Measurements from ENCODE around the gene SPCS1. TPM values are rescaled to one million over a fixed set of nuclear protein-coding genes. Genes with fewer than 3 reads are reported as not detected.

SPCS1 gene
- total RNA-seq, 4 donors from 2014 or later, result 65.8 to 138 (median 123) TPM

DNA sequence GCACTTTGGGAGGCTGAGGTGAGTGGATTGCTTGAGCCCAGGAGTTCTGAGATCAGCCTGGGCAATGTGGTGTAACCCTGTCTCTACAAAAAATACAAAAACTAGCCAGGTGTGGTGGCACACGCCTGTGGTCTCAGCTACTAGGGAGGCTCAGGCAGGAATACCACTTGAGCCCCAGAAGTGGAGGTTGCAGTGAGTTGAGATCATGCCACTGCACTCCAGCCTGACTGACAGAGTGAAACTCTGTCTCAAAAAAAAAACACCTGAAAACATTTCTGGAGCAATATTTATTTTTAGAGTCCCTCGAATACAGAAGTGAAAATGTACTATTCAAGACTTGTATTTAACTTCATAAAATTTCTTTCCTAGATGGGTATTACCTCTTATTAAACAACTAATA, 4.6 kb downstream of the SPCS1 start:
- H3K27ac ChIP-seq, result no peak overlapping the region
- WGBS, 2 donors, result 71 to 75% methylated on average over 2 of the region's 2 CpGs
- no peak for DNase-seq
- no peaks in the 10 kb centered on the region for H3K27me3 ChIP-seq
- peaks cover 0 to 46% (median 0%) of the 10 kb centered on the region in 3 donors for H3K36me3 ChIP-seq
- H3K9me3 ChIP-seq, result no peaks in the 10 kb centered on the region
- H3K4me3 ChIP-seq, result no peak overlapping the region
- TF ChIP-seq, protein P1, sequence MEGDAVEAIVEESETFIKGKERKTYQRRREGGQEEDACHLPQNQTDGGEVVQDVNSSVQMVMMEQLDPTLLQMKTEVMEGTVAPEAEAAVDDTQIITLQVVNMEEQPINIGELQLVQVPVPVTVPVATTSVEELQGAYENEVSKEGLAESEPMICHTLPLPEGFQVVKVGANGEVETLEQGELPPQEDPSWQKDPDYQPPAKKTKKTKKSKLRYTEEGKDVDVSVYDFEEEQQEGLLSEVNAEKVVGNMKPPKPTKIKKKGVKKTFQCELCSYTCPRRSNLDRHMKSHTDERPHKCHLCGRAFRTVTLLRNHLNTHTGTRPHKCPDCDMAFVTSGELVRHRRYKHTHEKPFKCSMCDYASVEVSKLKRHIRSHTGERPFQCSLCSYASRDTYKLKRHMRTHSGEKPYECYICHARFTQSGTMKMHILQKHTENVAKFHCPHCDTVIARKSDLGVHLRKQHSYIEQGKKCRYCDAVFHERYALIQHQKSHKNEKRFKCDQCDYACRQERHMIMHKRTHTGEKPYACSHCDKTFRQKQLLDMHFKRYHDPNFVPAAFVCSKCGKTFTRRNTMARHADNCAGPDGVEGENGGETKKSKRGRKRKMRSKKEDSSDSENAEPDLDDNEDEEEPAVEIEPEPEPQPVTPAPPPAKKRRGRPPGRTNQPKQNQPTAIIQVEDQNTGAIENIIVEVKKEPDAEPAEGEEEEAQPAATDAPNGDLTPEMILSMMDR (IDR thresholded peaks at IDR 0.05), result no peak
- no peak for TF ChIP-seq POLR2A (IDR thresholded peaks at IDR 0.05)
- intact Hi-C loops (cut with DNase I), result no loop called here
- peaks cover 11 to 28% (median 11%) of the 10 kb centered on the region in 3 donors for H3K4me1 ChIP-seq

DNA sequence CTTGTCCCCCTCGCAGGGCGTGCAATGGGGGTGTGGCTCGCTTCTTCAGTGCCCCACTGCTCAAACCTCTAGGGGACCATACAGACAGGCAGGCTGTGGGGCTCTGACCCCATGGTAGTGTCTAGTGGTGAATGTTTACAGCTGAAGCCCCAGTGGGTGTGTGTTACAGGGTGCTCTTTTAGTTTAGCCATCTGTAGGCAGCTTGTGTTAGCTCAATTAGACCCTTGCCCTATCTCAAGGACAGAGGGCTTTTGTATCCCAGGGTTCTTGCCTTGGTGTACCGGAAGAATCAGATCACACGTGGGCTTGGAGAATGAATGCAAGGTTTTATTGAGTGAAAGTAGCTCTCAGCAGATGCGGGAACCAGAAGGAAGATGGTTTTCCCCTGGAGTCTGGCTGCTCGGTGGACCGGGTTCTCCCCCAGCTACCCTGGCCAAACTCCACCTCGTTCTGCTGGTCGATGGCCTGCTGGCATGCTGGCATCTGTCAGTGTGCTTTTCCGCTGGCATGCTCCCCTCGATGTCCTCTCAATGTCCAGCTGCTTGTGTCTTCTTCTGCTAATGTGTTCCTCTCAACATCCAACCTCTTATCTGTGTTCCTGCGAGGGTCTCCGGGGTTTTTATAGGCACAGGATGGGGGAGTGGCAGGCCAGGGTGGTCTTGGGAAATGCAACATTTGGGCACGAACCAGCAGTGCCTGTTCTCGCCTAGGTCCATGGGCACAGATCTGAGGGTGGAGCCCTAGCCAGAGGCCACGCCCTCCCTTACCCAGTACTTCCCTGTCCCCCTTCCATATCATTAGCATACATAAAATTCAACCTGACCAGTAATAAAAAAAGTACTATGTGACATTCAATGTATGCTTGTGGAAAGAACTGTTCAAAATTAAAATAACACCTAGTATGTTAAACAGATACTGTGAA, 6.6 kb downstream of the SPCS1 start:
- peaks cover 0 to 43% (median 0%) of the 10 kb centered on the region in 3 donors for H3K36me3 ChIP-seq
- TF ChIP-seq, protein P1 (IDR thresholded peaks at IDR 0.05), result no peak
- TF ChIP-seq POLR2A (IDR thresholded peaks at IDR 0.05), result no peak
- no peaks in the 10 kb centered on the region for H3K27me3 ChIP-seq
- WGBS, 2 donors, result 88 to 96% methylated on average over 12 to 16 of the region's 17 CpGs
- DNase-seq, result no peak
- H3K9me3 ChIP-seq, result no peaks in the 10 kb centered on the region
- H3K27ac ChIP-seq, result no peak overlapping the region
- intact Hi-C loops (cut with DNase I), result no loop called here
- H3K4me1 ChIP-seq, result peaks cover 2 to 15% (median 3%) of the 10 kb centered on the region in 3 donors
- H3K4me3 ChIP-seq, result no peak overlapping the region

DNA sequence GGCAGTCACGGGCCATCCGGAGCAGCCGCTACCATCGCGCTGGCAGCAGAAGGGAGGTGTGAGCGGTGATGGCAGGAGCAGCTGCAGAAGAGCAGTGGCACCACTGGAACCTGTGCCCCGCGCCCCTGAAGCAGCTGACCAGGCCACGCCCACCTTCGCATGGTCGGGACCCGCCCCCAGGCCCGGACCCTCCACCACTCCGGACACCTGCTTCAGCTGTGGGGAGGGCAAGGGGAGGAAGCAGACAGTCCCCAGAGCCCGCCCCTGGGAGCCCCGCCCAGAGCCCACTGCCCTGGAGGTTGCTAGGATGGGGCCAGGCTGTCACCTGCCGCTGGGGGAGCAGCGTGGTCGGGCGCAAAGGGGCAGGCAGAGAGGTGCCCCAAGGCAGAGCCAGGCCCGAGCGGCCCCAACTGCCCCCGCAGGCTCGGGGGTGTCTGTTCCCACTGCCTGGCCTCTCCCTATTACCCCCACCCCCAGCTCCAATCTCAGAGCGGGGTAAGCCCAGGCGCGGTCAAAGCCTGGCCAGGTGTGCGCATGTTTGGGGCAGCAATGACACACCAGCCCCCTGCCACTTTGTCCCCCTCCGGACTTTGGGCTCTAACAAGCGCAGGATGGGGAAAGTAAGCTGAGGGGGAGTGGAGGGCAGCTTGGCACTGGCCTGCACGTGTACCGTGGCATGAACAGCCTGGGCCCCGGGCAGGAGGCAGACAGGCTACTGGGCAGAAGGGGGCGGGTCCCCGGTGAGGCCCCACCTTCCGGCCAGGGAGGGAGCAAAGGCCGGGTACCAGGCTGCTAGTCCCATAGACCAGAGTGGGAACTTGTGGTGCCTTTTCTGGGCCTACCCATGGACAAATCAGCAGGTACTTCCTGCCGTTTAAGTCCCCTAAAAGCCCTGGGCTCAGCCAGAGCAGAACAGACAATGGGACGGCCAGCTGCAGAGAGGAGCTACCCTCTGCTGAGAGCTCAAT, 8.7 kb downstream of the SPCS1 start:
- DNase-seq, result no peak
- intact Hi-C loops (cut with DNase I), result no loop called here
- H3K4me1 ChIP-seq, result peaks cover 0 to 8% (median 0%) of the 10 kb centered on the region in 3 donors

DNA sequence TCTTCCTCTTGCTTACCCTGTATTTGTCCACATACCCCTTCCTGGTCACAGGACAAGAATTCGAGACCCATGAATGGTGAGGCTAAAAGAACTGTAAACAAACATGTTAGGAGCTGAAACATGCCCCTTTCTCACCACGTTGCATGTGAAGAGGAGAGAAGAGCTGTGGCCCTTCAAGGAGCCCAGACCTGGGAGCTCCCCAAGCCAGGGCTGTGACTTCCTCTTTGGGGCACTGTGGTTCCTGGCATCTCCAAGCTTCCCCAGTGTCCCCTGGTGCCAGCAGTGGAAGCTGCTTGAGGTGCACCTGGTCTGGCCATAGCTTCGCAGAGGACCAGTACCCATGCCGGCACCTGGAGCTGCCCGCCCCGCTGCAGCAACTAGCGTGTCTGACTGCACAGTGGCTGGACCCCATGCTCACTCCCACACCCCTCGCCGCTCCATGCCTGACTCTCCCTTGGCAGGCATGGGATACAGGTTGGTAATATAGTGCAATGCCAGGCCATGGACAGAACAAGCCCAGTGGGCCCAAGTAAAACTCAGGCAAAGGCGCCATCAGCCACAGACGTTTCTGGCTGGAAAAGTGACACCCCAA, 9.9 kb downstream of the SPCS1 start:
- 50 to 100% methylated on average over 1 to 2 of the region's 11 CpGs for WGBS, 2 donors

More for the DNA sequence above, 8.7 kb downstream of the SPCS1 start:
- H3K27ac ChIP-seq, result no peak overlapping the region
- H3K9me3 ChIP-seq, result no peaks in the 10 kb centered on the region
- no peak overlapping the region for H3K4me3 ChIP-seq
- WGBS, 2 donors, result 57 to 66% methylated on average over 7 to 9 of the region's 39 CpGs
- peaks cover 0 to 38% (median 0%) of the 10 kb centered on the region in 3 donors for H3K36me3 ChIP-seq
- H3K27me3 ChIP-seq, result no peaks in the 10 kb centered on the region
- TF ChIP-seq POLR2A (IDR thresholded peaks at IDR 0.05), result no peak
- TF ChIP-seq, protein P1 (IDR thresholded peaks at IDR 0.05), result no peak

More for the DNA sequence above, 9.9 kb downstream of the SPCS1 start:
- no peak overlapping the region for H3K27ac ChIP-seq
- no peaks in the 10 kb centered on the region for H3K27me3 ChIP-seq
- H3K9me3 ChIP-seq, result no peaks in the 10 kb centered on the region
- peaks cover 0 to 34% (median 0%) of the 10 kb centered on the region in 3 donors for H3K36me3 ChIP-seq
- H3K4me3 ChIP-seq, result no peak overlapping the region
- no peak for TF ChIP-seq POLR2A (IDR thresholded peaks at IDR 0.05)
- TF ChIP-seq, protein P1 (IDR thresholded peaks at IDR 0.05), result no peak
- no peak for DNase-seq
- H3K4me1 ChIP-seq, result peaks cover 0 to 8% (median 0%) of the 10 kb centered on the region in 3 donors
- intact Hi-C loops (cut with DNase I), result no loop called here
